ENCODE data around the gene CD55.

DNA sequence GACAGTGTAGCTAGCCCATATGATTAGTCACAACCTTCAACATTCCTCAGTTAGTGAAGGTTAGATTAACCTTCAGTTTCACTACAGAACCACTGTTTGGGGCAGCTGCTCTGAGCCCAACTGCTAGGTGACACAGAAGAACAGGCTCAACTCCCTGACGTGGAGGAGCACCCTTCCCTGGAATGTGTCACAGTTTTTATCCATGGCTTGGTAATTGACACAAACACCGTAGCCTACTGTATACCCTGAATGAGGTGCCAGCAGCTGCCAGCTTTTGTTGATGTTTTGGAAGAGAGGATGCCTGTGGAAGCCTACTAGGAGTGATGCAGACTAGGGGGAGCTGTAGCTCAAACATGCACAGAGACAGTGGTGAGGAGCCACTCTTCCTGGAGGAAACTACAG lies 76.0 kb downstream of the CD55 start:
- TF ChIP-seq IRF2 (CRISPR knock-in tag; IDR thresholded peaks at IDR 0.05; ENCODE audit: borderline replicate concordance, low read depth) (no peak), ATF1 (CRISPR knock-in tag; IDR thresholded peaks at IDR 0.05) (no peak), RELA (CRISPR knock-in tag; IDR thresholded peaks at IDR 0.05; ENCODE audit: borderline replicate concordance) (no peak), ZNF671 (CRISPR knock-in tag; IDR thresholded peaks at IDR 0.05) (no peak), TEAD4 (CRISPR knock-in tag; IDR thresholded peaks at IDR 0.05) (no peak), CREB1 (CRISPR knock-in tag; IDR thresholded peaks at IDR 0.05) (no peak), MAX (CRISPR knock-in tag; IDR thresholded peaks at IDR 0.05) (no peak)

Data from WTC11 (cell line).